HepG2 (cell line): ENCODE data around the gene TRIM31. TPM values are rescaled to one million over a fixed set of nuclear protein-coding genes. Genes with fewer than 3 reads are reported as not detected.

Experiments used
- CHCHD3 ChIP-seq: sonication (generic); formaldehyde crosslinking; IDR thresholded peaks from 2 replicates; pipeline ENCODE4 v1.8.0; 2022; ENCODE audit warnings: mild to moderate bottlenecking, missing genetic modification reagents, moderate library complexity
- CREB1 ChIP-seq, 2 experiments: fragments of 450-650 bp in 1 of 2; IDR thresholded peaks; 2 replicates each; pipeline ENCODE4 v1.6.1; 2016 to 2017; ENCODE audit warnings: control low read depth in 1 of 2, mild to moderate bottlenecking in 1 of 2, missing compliant biosample characterization in 1 of 2, missing genetic modification characterization in 1 of 2
- FOXA1 ChIP-seq, 2 experiments: fragments of 450-650 bp in 1 of 2; sonication (generic) in 1 of 2; formaldehyde crosslinking in 1 of 2; IDR thresholded peaks; 2 replicates each; pipeline versions ENCODE4 v1.4.0 to v1.6.1; 2016 to 2020; ENCODE audit warnings: missing genetic modification reagents in 1 of 2
- YEATS4 ChIP-seq: sonication (generic); formaldehyde crosslinking; IDR thresholded peaks from 2 replicates; pipeline ENCODE4 v1.4.0; 2020; ENCODE audit warnings: missing genetic modification reagents, borderline replicate concordance
- ZBTB38 ChIP-seq: sonication (generic); formaldehyde crosslinking; IDR thresholded peaks from 2 replicates; pipeline ENCODE4 v1.5.1; 2020; ENCODE audit warnings: mild to moderate bottlenecking, missing genetic modification reagents
- ZNF329 ChIP-seq: sonication (generic); formaldehyde crosslinking; IDR thresholded peaks from 2 replicates; pipeline ENCODE4 v1.9.0; 2021; ENCODE audit warnings: low read depth, mild to moderate bottlenecking, missing genetic modification reagents
- polyA plus RNA-seq, 8 experiments: library from polyadenylated mRNA; depleted of rRNA in 3 of 8; stranded (reverse) in 7 of 8; unstranded in 1 of 8; fragments of >200 nt; fragmentation: Illumina TruSeq in 4 of 8; extraction: Trizol in 4 of 8; gene quantifications; 2 replicates each; pipeline versions ENCODE4 v1.2.1 to v1.2.3, GENCODE V29; 2011 to 2016; ENCODE audit warnings: low read depth in 4 of 8, missing spikeins in 1 of 8, mixed read lengths in 1 of 8; ENCODE audit not compliant: insufficient read depth in 1 of 8
- total RNA-seq, 5 experiments: library from RNA; depleted of rRNA; stranded (reverse); fragments of >200 nt; fragmentation: Illumina TruSeq; extraction: Trizol; gene quantifications; 2 replicates each; pipeline ENCODE4 v1.2.3, GENCODE V29; 2016; ENCODE audit warnings: low read depth in 1 of 5
- TF ChIP-seq, protein P1 (sequence below): sonication (generic); formaldehyde crosslinking; IDR thresholded peaks from 2 replicates; pipeline ENCODE4 v1.5.1; 2020; ENCODE audit warnings: mild to moderate bottlenecking, missing genetic modification reagents, moderate library complexity
- TF ChIP-seq, protein P2 (sequence below): sonication (generic); formaldehyde crosslinking; IDR thresholded peaks from 2 replicates; pipeline ENCODE4 v1.8.1; 2023; ENCODE audit warnings: mild to moderate bottlenecking, moderate library complexity, missing genetic modification reagents
- TF ChIP-seq, protein P3 (sequence below): IDR thresholded peaks from 2 replicates; pipeline ENCODE4 v1.6.1; 2012; ENCODE audit warnings: low read length, improper control_type of control experiment
- TF ChIP-seq, protein P4 (sequence below): sonication (generic); formaldehyde crosslinking; IDR thresholded peaks from 2 replicates; pipeline ENCODE4 v1.8.1; 2022; ENCODE audit warnings: low read depth, mild to moderate bottlenecking, missing genetic modification reagents

The TRIM31 gene
- total and polyA plus RNA-seq, 2 of the 13 experiments (the other 11 are each of a cell fraction or from before 2014, with no cell fraction given), result 0.13 to 0.51 TPM

DNA sequence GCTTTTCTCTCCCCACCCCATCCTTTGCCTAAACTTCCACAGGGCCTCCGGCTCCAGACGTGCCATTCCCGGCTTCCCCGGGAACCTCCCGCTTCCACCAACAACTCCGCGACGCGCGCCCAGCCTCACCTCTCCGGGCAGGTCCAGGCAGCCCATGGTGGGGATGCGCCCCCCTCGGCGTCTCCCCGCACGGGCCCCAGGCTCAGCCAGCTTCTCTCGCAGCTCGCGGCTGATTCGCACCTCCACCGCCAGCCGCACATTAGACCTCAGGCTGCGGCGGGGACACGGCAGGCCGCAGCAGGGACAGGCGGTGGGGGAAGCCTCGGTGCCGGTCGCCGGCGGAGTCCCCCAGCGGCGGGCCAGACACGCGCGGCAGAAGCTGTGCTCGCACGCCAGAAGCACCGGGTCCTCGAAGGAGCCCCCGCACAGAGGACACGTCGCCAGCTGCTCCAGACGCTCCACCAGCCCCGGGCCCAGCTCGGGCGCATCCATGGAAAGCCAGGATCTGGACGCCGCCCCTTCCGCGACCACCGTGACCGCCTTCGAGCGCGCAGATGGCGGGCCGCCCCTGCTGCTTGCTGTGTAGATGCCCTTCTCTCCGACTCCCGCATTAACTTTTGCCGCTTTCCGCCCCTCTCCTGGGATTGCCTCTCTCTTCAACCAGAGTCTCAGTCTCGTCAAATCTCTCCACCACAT lies 37.6 kb downstream of the TRIM31 start, which contains the start of gene RNF39 (continued):
- TF ChIP-seq FOXA1 (IDR thresholded peaks at IDR 0.05) (no peak), FOXA1 (CRISPR knock-in tag; IDR thresholded peaks at IDR 0.05) (no peak), CHCHD3 (CRISPR knock-in tag) (peak; percentile 80; the same call in 1 of the 2 replicates), CREB1 (IDR thresholded peaks at IDR 0.05) (no peak), CREB1 (CRISPR knock-in tag; IDR thresholded peaks at IDR 0.05) (no peak), ZBTB38 (no peak), YEATS4 (CRISPR knock-in tag) (no peak; the same call in 1 of the 2 replicates), ZNF329 (0 out of 2 replicates have a peak, but pooled peaks have one; percentile 47)
- TF ChIP-seq, protein P1, sequence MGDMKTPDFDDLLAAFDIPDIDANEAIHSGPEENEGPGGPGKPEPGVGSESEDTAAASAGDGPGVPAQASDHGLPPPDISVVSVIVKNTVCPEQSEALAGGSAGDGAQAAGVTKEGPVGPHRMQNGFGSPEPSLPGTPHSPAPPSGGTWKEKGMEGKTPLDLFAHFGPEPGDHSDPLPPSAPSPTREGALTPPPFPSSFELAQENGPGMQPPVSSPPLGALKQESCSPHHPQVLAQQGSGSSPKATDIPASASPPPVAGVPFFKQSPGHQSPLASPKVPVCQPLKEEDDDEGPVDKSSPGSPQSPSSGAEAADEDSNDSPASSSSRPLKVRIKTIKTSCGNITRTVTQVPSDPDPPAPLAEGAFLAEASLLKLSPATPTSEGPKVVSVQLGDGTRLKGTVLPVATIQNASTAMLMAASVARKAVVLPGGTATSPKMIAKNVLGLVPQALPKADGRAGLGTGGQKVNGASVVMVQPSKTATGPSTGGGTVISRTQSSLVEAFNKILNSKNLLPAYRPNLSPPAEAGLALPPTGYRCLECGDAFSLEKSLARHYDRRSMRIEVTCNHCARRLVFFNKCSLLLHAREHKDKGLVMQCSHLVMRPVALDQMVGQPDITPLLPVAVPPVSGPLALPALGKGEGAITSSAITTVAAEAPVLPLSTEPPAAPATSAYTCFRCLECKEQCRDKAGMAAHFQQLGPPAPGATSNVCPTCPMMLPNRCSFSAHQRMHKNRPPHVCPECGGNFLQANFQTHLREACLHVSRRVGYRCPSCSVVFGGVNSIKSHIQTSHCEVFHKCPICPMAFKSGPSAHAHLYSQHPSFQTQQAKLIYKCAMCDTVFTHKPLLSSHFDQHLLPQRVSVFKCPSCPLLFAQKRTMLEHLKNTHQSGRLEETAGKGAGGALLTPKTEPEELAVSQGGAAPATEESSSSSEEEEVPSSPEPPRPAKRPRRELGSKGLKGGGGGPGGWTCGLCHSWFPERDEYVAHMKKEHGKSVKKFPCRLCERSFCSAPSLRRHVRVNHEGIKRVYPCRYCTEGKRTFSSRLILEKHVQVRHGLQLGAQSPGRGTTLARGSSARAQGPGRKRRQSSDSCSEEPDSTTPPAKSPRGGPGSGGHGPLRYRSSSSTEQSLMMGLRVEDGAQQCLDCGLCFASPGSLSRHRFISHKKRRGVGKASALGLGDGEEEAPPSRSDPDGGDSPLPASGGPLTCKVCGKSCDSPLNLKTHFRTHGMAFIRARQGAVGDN, result peak; percentile 96
- TF ChIP-seq, protein P2, sequence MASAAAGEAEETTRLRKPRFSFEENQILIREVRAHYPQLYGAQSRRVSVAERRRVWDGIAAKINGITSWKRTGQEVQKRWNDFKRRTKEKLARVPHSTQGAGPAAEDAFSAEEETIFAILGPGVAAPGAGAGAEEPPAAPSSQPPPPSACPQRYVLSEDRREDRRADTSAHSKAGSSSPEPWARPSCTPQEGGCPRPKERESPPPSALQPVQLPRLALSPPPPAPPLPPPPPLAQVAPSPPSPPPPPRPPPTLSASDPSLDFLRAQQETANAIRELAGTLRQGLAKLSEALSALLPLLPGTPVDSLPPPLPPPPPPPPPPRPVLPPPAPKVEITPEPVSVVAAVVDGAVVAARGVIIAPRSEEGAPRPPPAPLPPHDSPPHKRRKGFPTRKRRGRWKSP (CRISPR knock-in tag), result no peak
- TF ChIP-seq, protein P3, sequence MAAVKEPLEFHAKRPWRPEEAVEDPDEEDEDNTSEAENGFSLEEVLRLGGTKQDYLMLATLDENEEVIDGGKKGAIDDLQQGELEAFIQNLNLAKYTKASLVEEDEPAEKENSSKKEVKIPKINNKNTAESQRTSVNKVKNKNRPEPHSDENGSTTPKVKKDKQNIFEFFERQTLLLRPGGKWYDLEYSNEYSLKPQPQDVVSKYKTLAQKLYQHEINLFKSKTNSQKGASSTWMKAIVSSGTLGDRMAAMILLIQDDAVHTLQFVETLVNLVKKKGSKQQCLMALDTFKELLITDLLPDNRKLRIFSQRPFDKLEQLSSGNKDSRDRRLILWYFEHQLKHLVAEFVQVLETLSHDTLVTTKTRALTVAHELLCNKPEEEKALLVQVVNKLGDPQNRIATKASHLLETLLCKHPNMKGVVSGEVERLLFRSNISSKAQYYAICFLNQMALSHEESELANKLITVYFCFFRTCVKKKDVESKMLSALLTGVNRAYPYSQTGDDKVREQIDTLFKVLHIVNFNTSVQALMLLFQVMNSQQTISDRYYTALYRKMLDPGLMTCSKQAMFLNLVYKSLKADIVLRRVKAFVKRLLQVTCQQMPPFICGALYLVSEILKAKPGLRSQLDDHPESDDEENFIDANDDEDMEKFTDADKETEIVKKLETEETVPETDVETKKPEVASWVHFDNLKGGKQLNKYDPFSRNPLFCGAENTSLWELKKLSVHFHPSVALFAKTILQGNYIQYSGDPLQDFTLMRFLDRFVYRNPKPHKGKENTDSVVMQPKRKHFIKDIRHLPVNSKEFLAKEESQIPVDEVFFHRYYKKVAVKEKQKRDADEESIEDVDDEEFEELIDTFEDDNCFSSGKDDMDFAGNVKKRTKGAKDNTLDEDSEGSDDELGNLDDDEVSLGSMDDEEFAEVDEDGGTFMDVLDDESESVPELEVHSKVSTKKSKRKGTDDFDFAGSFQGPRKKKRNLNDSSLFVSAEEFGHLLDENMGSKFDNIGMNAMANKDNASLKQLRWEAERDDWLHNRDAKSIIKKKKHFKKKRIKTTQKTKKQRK, result no peak
- TF ChIP-seq, protein P4, sequence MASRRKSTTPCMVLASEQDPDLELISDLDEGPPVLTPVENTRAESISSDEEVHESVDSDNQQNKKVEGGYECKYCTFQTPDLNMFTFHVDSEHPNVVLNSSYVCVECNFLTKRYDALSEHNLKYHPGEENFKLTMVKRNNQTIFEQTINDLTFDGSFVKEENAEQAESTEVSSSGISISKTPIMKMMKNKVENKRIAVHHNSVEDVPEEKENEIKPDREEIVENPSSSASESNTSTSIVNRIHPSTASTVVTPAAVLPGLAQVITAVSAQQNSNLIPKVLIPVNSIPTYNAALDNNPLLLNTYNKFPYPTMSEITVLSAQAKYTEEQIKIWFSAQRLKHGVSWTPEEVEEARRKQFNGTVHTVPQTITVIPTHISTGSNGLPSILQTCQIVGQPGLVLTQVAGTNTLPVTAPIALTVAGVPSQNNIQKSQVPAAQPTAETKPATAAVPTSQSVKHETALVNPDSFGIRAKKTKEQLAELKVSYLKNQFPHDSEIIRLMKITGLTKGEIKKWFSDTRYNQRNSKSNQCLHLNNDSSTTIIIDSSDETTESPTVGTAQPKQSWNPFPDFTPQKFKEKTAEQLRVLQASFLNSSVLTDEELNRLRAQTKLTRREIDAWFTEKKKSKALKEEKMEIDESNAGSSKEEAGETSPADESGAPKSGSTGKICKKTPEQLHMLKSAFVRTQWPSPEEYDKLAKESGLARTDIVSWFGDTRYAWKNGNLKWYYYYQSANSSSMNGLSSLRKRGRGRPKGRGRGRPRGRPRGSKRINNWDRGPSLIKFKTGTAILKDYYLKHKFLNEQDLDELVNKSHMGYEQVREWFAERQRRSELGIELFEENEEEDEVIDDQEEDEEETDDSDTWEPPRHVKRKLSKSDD (CRISPR knock-in tag), result 0 out of 2 replicates have a peak, but pooled peaks have one; percentile 54
